ENCODE data around the gene CYFIP1. TPM values are rescaled to one million over a fixed set of nuclear protein-coding genes. Genes with fewer than 3 reads are reported as not detected.

CYFIP1 gene
- total and polyA plus RNA-seq, 2 donors (not counting 1 experiment from before 2014, with no cell fraction given) = 59.4 to 102 TPM

GRCh38 chr15:22951031-22951380 lies 29.2 kb downstream of the CYFIP1 start:
- Histone ChIP-seq H3K4me2 (ENCODE audit: extremely low read depth, insufficient read depth, low read length) (peak overlapping the region; percentile 88), H3K27ac (ENCODE audit: insufficient read depth, low read length) (peak overlapping the region; percentile 58), H3K9me3 (ENCODE audit: control insufficient read depth, insufficient read depth, low read depth, low read length) (no peaks in the 10 kb centered on the region), H3K4me1 (ENCODE audit: control insufficient read depth, extremely low read depth, insufficient read depth, low read length) (peaks cover 28% of the 10 kb centered on the region), H3K27me3 (ENCODE audit: control insufficient read depth, insufficient read depth, low read length) (no peaks in the 10 kb centered on the region), H2AFZ (ENCODE audit: low read length) (no peak overlapping the region), H3K4me3 (replicated peaks in 1 of 4; ENCODE audit: control extremely low read depth in 1 of 4, insufficient read depth in 1 of 4, low read depth in 3 of 4, low read length in 4 of 4) (no peak overlapping the region), H3K9ac (ENCODE audit: insufficient read depth, low read length) (no peak overlapping the region), H3K36me3 (ENCODE audit: control insufficient read depth, insufficient read depth, low read length) (no peaks in the 10 kb centered on the region), H4K20me1 (ENCODE audit: control insufficient read depth, extremely low read depth, insufficient read depth, low read length) (no peaks in the 10 kb centered on the region), H3K79me2 (ENCODE audit: control insufficient read depth, insufficient read depth, low read length) (peaks cover 72% of the 10 kb centered on the region)
- no peak for DNase-seq (ENCODE audit: low read depth in 2 of 2)
- TF ChIP-seq CTCF (conservative IDR thresholded peaks at IDR 0.05 in 1 of 2, IDR thresholded peaks at IDR 0.05 in 1 of 2; ENCODE audit: low read depth in 1 of 2, low read length in 2 of 2) (no peak), EZH2 (IDR thresholded peaks at IDR 0.05; ENCODE audit: low read length, missing control alignments) (no peak)

GRCh38 chr15:22950256-22950990 lies 29.7 kb downstream of the CYFIP1 start:
- Histone ChIP-seq H3K9ac (ENCODE audit: insufficient read depth, low read length) (no peak overlapping the region), H2AFZ (ENCODE audit: low read length) (no peak overlapping the region), H3K27ac (ENCODE audit: insufficient read depth, low read length) (peak overlapping the region; percentile 58), H3K4me1 (ENCODE audit: control insufficient read depth, extremely low read depth, insufficient read depth, low read length) (peaks cover 28% of the 10 kb centered on the region), H3K36me3 (ENCODE audit: control insufficient read depth, insufficient read depth, low read length) (no peaks in the 10 kb centered on the region), H3K9me3 (ENCODE audit: control insufficient read depth, insufficient read depth, low read depth, low read length) (no peaks in the 10 kb centered on the region), H4K20me1 (ENCODE audit: control insufficient read depth, extremely low read depth, insufficient read depth, low read length) (no peaks in the 10 kb centered on the region), H3K79me2 (ENCODE audit: control insufficient read depth, insufficient read depth, low read length) (peaks cover 70% of the 10 kb centered on the region), H3K4me2 (ENCODE audit: extremely low read depth, insufficient read depth, low read length) (peak overlapping the region; percentile 88), H3K4me3 (replicated peaks in 1 of 4; ENCODE audit: control extremely low read depth in 1 of 4, insufficient read depth in 1 of 4, low read depth in 3 of 4, low read length in 4 of 4) (peak overlapping the region; percentile 2 to 38 (median 25)), H3K27me3 (ENCODE audit: control insufficient read depth, insufficient read depth, low read length) (no peaks in the 10 kb centered on the region)
- TF ChIP-seq CTCF (conservative IDR thresholded peaks at IDR 0.05 in 1 of 2, IDR thresholded peaks at IDR 0.05 in 1 of 2; ENCODE audit: low read depth in 1 of 2, low read length in 2 of 2) = no peak
- no peak for TF ChIP-seq EZH2 (IDR thresholded peaks at IDR 0.05; ENCODE audit: low read length, missing control alignments)
- peak in 1 of 2 donors; percentile 20 for DNase-seq (ENCODE audit: low read depth in 2 of 2)

GRCh38 chr15:22949074-22949547 lies 31.1 kb downstream of the CYFIP1 start:
- peak overlapping the region in 1 of 4 experiments; percentile 4 for H3K4me3 ChIP-seq (replicated peaks in 1 of 4; ENCODE audit: control extremely low read depth in 1 of 4, insufficient read depth in 1 of 4, low read depth in 3 of 4, low read length in 4 of 4)
- H3K27me3 ChIP-seq (ENCODE audit: control insufficient read depth, insufficient read depth, low read length) = no peaks in the 10 kb centered on the region
- peak overlapping the region; percentile 48 for H3K27ac ChIP-seq (ENCODE audit: insufficient read depth, low read length)
- H3K4me1 ChIP-seq (ENCODE audit: control insufficient read depth, extremely low read depth, insufficient read depth, low read length) = peaks cover 28% of the 10 kb centered on the region
- H4K20me1 ChIP-seq (ENCODE audit: control insufficient read depth, extremely low read depth, insufficient read depth, low read length) = no peaks in the 10 kb centered on the region
- no peaks in the 10 kb centered on the region for H3K9me3 ChIP-seq (ENCODE audit: control insufficient read depth, insufficient read depth, low read depth, low read length)
- peaks cover 2% of the 10 kb centered on the region for H3K36me3 ChIP-seq (ENCODE audit: control insufficient read depth, insufficient read depth, low read length)
- DNase-seq (ENCODE audit: low read depth in 2 of 2) = peak; percentile 59 to 63
- peaks cover 59% of the 10 kb centered on the region for H3K79me2 ChIP-seq (ENCODE audit: control insufficient read depth, insufficient read depth, low read length)
- no peak overlapping the region for H3K4me2 ChIP-seq (ENCODE audit: extremely low read depth, insufficient read depth, low read length)
- no peak overlapping the region for H3K9ac ChIP-seq (ENCODE audit: insufficient read depth, low read length)
- H2AFZ ChIP-seq (ENCODE audit: low read length) = no peak overlapping the region
- TF ChIP-seq CTCF (conservative IDR thresholded peaks at IDR 0.05 in 1 of 2, IDR thresholded peaks at IDR 0.05 in 1 of 2; ENCODE audit: low read depth in 1 of 2, low read length in 2 of 2) = no peak
